Measurements from ENCODE around the gene DRD3.

Gene DRD3

GRCh38 chr3:114157321-114157720, 21.5 kb downstream of the DRD3 start:
- H3K27me3 ChIP-seq: no peaks in the 10 kb centered on the region
- no peaks in the 10 kb centered on the region for H3K9me3 ChIP-seq (replicated peaks in 1 of 11)
- no peak overlapping the region for H3K9ac ChIP-seq
- H3K4me3 ChIP-seq: no peak overlapping the region
- no peak overlapping the region for H3K27ac ChIP-seq
- no peak overlapping the region for H3K4me2 ChIP-seq
- peaks cover 0 to 4% (median 0%) of the 10 kb centered on the region in 10 experiments; a peak in 2 of 20 replicates for H3K4me1 ChIP-seq
- no peaks in the 10 kb centered on the region for H4K20me1 ChIP-seq
- no peak for TF ChIP-seq Cebpa-rat (IDR thresholded peaks at IDR 0.05)
- no peaks in the 10 kb centered on the region for H3K36me3 ChIP-seq

DNA sequence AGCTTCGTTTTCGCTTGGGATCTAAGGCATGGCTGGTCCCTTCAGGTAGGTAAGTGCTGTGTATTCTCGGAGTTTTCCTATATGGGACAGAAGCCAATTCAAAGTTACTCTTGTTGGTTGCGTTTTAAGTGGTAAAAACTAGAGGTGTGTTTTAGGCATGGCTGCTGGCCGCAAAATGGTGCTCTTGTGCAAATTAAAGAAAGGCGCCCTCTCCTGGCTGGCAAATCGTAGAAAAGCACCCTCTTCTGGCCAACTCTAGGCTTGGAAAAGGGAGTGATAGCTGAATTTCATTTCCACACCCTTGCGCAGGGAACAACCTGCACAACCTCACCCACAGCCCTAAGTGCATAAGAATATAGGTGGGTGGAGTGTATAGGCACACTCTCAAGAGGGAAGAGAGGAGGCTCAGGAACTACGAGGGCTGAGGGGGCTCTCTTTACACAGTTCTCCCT, 23.5 kb downstream of the DRD3 start:
- Histone ChIP-seq H3K4me1 (peaks cover 0 to 4% (median 0%) of the 10 kb centered on the region in 10 experiments; a peak in 2 of 20 replicates), H3K4me3 (no peak overlapping the region), H3K27me3 (no peaks in the 10 kb centered on the region), H3K9ac (no peak overlapping the region), H3K27ac (no peak overlapping the region), H3K36me3 (no peaks in the 10 kb centered on the region), H3K9me3 (replicated peaks in 1 of 11) (no peaks in the 10 kb centered on the region), H3K4me2 (no peak overlapping the region), H4K20me1 (no peaks in the 10 kb centered on the region)
- TF ChIP-seq Cebpa-rat (IDR thresholded peaks at IDR 0.05): no peak

DNA sequence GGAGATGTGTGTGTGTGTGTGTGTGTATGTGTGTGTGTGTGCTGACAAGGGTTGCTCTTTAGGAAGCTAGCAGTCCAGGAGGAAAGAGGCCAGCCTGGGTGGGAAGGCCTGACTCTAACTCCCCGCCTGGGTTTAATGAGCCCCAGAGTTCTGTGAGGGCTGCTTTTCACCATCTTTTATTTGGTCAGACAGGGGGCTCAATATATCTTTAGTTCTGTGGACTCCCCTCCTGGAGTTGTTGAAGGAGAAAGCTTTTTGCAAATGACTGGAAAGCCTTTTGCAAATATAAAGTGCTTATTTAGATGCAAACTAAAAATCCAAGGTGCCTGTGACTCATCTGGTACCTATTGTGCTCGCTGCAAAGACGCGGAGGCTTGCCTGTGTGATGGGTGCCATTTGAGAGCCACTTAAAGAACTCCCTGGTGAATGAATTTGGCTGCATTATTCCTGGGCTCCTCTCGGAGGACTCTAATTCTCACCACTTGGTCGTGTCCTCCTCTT, 24.5 kb downstream of the DRD3 start:
- no peaks in the 10 kb centered on the region for H4K20me1 ChIP-seq
- no peak overlapping the region for H3K27ac ChIP-seq
- H3K4me1 ChIP-seq: peaks cover 0 to 4% (median 0%) of the 10 kb centered on the region in 10 experiments; a peak in 2 of 20 replicates

DNA sequence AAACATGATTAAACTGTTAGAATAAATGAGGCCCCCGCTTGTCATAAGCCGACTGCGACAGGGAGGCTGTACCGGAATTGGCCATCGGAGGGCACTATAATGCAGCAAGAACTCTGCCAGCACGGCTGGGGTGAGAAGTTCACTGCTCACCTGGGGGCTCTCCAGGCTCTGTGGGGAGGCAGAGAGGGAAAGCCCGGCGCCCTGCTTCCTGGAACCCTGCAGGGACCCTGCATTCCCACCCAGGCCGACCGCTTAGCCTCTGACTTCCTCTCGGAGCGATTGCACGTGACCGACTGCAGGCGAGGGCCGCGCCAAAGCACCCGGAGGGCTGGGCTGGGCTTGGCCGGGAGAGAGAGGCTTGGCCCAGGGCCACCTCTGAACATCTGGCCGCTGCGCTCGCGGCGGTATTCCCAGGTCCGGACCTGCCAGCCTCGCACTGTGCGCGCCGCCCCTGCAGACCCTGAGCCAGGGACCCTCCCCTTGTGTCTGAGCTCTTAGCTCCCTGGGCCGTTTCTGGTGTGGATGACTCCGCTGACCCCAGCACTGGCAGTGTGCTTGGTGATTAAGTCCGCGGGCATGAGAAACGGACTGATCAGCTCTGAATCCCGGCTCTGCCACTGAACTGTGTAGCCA, 26.2 kb downstream of the DRD3 start:
- H3K27ac ChIP-seq: no peak overlapping the region
- TF ChIP-seq Cebpa-rat (IDR thresholded peaks at IDR 0.05): no peak
- H3K4me1 ChIP-seq: peaks cover 0 to 4% (median 0%) of the 10 kb centered on the region in 10 experiments; a peak in 2 of 20 replicates
- H3K27me3 ChIP-seq: no peaks in the 10 kb centered on the region
- peak overlapping the region; percentile 24 to 72 (median 58); a peak in 20 of 22 replicates for H3K4me2 ChIP-seq
- peak overlapping the region in 3 of 11 experiments; percentile 16 to 44 (median 26); a peak in 4 of 22 replicates for H3K9ac ChIP-seq
- H3K4me3 ChIP-seq: peak overlapping the region in 6 of 10 experiments; percentile 29 to 57 (median 42); a peak in 10 of 20 replicates
- no peaks in the 10 kb centered on the region for H4K20me1 ChIP-seq
- H3K36me3 ChIP-seq: no peaks in the 10 kb centered on the region
- no peaks in the 10 kb centered on the region for H3K9me3 ChIP-seq (replicated peaks in 1 of 11)

More for the DNA sequence above, 24.5 kb downstream of the DRD3 start:
- H3K36me3 ChIP-seq: no peaks in the 10 kb centered on the region
- no peak overlapping the region for H3K4me2 ChIP-seq
- H3K27me3 ChIP-seq: no peaks in the 10 kb centered on the region
- no peaks in the 10 kb centered on the region for H3K9me3 ChIP-seq (replicated peaks in 1 of 11)
- H3K9ac ChIP-seq: no peak overlapping the region
- H3K4me3 ChIP-seq: no peak overlapping the region
- no peak for TF ChIP-seq Cebpa-rat (IDR thresholded peaks at IDR 0.05)

- H3K9me3 ChIP-seq (replicated peaks in 1 of 11): no peaks in the 10 kb centered on the region
- no peaks in the 10 kb centered on the region for H4K20me1 ChIP-seq
- no peaks in the 10 kb centered on the region for H3K36me3 ChIP-seq
- peaks cover 0 to 4% (median 0%) of the 10 kb centered on the region in 10 experiments; a peak in 2 of 20 replicates for H3K4me1 ChIP-seq
- no peaks in the 10 kb centered on the region for H3K27me3 ChIP-seq
- TF ChIP-seq Cebpa-rat (IDR thresholded peaks at IDR 0.05): no peak
- H3K4me3 ChIP-seq: no peak overlapping the region
- H3K27ac ChIP-seq: no peak overlapping the region
- no peak overlapping the region for H3K4me2 ChIP-seq
- H3K9ac ChIP-seq: no peak overlapping the region
Observed at GRCh38 chr3:114151091-114151490, 27.8 kb downstream of the DRD3 start.

DNA sequence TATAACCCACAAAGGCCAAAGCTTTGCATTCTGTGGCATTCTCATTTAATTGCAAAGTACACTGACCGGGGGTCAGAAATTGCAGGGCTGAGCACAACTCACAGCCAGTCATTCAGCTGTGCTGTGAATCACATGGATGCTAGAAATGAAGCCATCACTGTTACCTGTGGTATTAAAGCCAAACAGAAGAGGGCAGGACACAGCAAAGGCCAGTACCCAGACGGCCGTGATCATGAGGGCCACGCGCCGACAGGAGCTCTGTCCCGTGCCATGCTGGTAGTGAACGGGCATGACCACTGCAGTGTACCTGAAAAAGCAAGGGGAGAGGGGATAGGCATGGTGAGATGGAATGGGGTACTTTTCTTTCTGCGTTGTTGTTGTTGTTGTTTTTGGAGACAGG, 31.6 kb downstream of the DRD3 start:
- TF ChIP-seq Cebpa-rat (IDR thresholded peaks at IDR 0.05): no peak
- H3K27ac ChIP-seq: no peak overlapping the region
- no peaks in the 10 kb centered on the region for H4K20me1 ChIP-seq
- H3K36me3 ChIP-seq: no peaks in the 10 kb centered on the region
- no peaks in the 10 kb centered on the region for H3K9me3 ChIP-seq (replicated peaks in 1 of 11)
- H3K27me3 ChIP-seq: no peaks in the 10 kb centered on the region
- no peak overlapping the region for H3K9ac ChIP-seq
- H3K4me2 ChIP-seq: no peak overlapping the region
- H3K4me3 ChIP-seq: no peak overlapping the region
- H3K4me1 ChIP-seq: no peaks in the 10 kb centered on the region

DNA sequence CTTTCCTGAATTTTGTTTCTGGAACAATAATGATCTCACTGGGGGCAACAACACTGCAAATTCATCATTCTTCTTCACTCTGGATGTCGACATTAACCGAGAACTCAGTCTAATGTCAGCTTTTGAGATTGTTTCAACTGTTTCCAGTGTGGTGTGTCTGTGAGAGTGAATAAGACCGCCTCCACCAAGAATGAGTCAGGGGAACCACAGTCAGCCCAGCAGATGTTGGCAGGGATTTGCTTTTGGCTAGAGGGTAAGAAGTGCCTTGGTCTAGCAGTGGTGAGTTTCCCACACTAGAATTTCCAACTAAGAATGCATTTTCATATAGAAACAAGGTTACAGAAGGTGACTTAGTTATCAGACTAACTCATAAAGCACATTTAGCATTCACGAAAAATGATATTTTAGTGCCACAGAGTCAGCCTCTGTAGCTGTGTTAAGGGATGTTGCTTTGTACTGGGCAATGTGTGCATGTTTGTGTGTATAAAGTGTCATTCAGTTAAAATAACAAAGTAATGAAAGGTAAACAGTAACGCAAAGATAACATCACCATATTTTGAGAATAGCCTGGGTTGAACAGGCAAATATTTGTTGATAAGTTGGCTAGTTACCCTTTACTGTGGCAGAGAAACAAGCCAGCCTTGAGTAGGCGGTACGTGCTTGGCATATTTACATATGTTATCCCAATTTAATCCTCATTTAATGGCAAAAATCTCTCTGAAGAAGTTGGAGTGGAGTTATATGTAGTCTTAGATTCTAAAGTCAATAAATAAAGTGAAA, 33.8 kb downstream of the DRD3 start:
- no peak overlapping the region for H3K4me3 ChIP-seq
- no peaks in the 10 kb centered on the region for H4K20me1 ChIP-seq
- no peaks in the 10 kb centered on the region for H3K36me3 ChIP-seq
- no peaks in the 10 kb centered on the region for H3K9me3 ChIP-seq (replicated peaks in 1 of 11)
- H3K27ac ChIP-seq: no peak overlapping the region
- no peaks in the 10 kb centered on the region for H3K4me1 ChIP-seq
- H3K9ac ChIP-seq: no peak overlapping the region
- H3K27me3 ChIP-seq: no peaks in the 10 kb centered on the region
- H3K4me2 ChIP-seq: no peak overlapping the region
- TF ChIP-seq Cebpa-rat (IDR thresholded peaks at IDR 0.05): no peak

- Histone ChIP-seq H3K4me1 (no peaks in the 10 kb centered on the region), H3K4me2 (no peak overlapping the region), H3K9ac (no peak overlapping the region), H3K27ac (no peak overlapping the region), H3K36me3 (no peaks in the 10 kb centered on the region), H3K4me3 (no peak overlapping the region), H3K9me3 (replicated peaks in 1 of 11) (peaks cover 0 to 3% (median 0%) of the 10 kb centered on the region in 11 experiments; a peak in 3 of 22 replicates), H4K20me1 (no peaks in the 10 kb centered on the region), H3K27me3 (no peaks in the 10 kb centered on the region)
- TF ChIP-seq Cebpa-rat (IDR thresholded peaks at IDR 0.05): no peak
Observed at GRCh38 chr3:114143817-114144216, 35.0 kb downstream of the DRD3 start.

- Histone ChIP-seq H3K4me3 (no peak overlapping the region), H3K4me2 (no peak overlapping the region), H3K9ac (no peak overlapping the region), H3K27me3 (no peaks in the 10 kb centered on the region), H3K27ac (no peak overlapping the region), H3K4me1 (no peaks in the 10 kb centered on the region), H3K9me3 (replicated peaks in 1 of 11) (peaks cover 0 to 17% (median 10%) of the 10 kb centered on the region in 11 experiments; a peak in 13 of 22 replicates), H4K20me1 (no peaks in the 10 kb centered on the region), H3K36me3 (no peaks in the 10 kb centered on the region)
- TF ChIP-seq Cebpa-rat (IDR thresholded peaks at IDR 0.05): no peak
Observed at GRCh38 chr3:114139836-114140235, 39.0 kb downstream of the DRD3 start.

Measured in BLaER1 treated with 17β-estradiol and CSF1 and Interleukin-3, amounts not matched to agents 10 nM and 100 nM (cell line).